Suprapubic skin (tissue), 4 donors: Measurements from ENCODE around the gene CETN1.

Source experiments
- EP300 ChIP-seq: sonication (generic); formaldehyde crosslinking; IDR thresholded peaks from one replicate; pipeline ENCODE4 v1.6.1; 2017; ENCODE audit warnings: antibody characterized with exemption
- POLR2A ChIP-seq, 2 donors: fragments of 450-650 bp; IDR thresholded peaks; one replicate each; pipeline ENCODE4 v1.6.1; 2017; ENCODE audit warnings: antibody characterized with exemption in 2 of 2, mild to moderate bottlenecking in 2 of 2, moderate library complexity in 2 of 2
- POLR2AphosphoS5 ChIP-seq, 3 donors: sonication (generic); formaldehyde crosslinking; IDR thresholded peaks; one replicate each; pipeline ENCODE4 v1.6.1; 2017; ENCODE audit warnings: antibody characterized with exemption in 3 of 3
- TF ChIP-seq, protein P1 (sequence below), 2 donors: fragments of 200-600 bp in 1 of 2; fragments of 450-650 bp in 1 of 2; sonication (generic) in 1 of 2; IDR thresholded peaks; one replicate each; pipeline ENCODE4 v1.5.1; 2016 to 2019; ENCODE audit warnings: antibody characterized with exemption in 2 of 2, mild to moderate bottlenecking in 1 of 2, moderate library complexity in 1 of 2

DNA sequence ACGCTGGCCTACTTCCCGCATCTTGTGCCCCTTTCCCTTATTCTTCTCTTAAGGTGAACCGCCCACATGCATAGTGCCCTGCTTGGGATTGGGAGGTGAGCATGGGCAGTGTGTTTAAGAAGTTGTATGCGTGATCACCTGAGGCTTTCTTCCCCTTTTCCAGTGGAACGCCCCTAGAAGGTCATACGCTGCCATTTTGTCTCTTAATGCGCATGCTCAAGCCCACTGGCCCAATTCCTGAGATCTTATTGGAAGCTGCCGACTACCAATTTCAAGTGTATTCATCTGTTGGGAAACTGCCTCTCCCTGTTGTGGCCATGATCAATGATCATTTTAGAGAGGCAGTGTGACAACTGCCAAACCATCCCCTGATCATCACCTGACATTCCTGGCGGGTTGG lies 3.3 kb upstream of the CETN1 start:
- TF ChIP-seq POLR2AphosphoS5 (IDR thresholded peaks at IDR 0.05), result no peak
- TF ChIP-seq, protein P1, sequence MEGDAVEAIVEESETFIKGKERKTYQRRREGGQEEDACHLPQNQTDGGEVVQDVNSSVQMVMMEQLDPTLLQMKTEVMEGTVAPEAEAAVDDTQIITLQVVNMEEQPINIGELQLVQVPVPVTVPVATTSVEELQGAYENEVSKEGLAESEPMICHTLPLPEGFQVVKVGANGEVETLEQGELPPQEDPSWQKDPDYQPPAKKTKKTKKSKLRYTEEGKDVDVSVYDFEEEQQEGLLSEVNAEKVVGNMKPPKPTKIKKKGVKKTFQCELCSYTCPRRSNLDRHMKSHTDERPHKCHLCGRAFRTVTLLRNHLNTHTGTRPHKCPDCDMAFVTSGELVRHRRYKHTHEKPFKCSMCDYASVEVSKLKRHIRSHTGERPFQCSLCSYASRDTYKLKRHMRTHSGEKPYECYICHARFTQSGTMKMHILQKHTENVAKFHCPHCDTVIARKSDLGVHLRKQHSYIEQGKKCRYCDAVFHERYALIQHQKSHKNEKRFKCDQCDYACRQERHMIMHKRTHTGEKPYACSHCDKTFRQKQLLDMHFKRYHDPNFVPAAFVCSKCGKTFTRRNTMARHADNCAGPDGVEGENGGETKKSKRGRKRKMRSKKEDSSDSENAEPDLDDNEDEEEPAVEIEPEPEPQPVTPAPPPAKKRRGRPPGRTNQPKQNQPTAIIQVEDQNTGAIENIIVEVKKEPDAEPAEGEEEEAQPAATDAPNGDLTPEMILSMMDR (IDR thresholded peaks at IDR 0.05), result no peak
- TF ChIP-seq EP300, result no peak
- no peak for TF ChIP-seq POLR2A (IDR thresholded peaks at IDR 0.05)
